RWPE2 (cell line): Measurements from ENCODE around the gene WHRN.
A peak's percentile ranks its signal among the peaks of the same experiment; 100 is the strongest.

ENCODE experiments used
- ATAC-seq: fragments of 200-7000 bp; cut with Tn5 transposase; 3 replicates; pipeline ENCODE4 v1.9.1; 2021; ENCODE audit warnings: low read depth
- DNase-seq: peaks from one replicate; pipeline ENCODE4 v3.0.0-alpha.2; 2020; ENCODE audit warnings: low spot score
- H3K27ac ChIP-seq: fragments of 450-650 bp; 2 replicates; pipeline ENCODE4 v1.5.1; 2017; ENCODE audit warnings: mild to moderate bottlenecking; ENCODE audit not compliant: poor library complexity, severe bottlenecking
- H3K27me3 ChIP-seq: fragments of 250-450 bp; sonication (Bioruptor Pico); 2 replicates; pipeline ENCODE4 v1.5.1; 2021; ENCODE audit warnings: mild to moderate bottlenecking, moderate library complexity; ENCODE audit not compliant: insufficient read depth, poor library complexity, severe bottlenecking
- H3K36me3 ChIP-seq: fragments of 250-450 bp; sonication (Bioruptor Pico); 2 replicates; pipeline ENCODE4 v1.5.1; 2020; ENCODE audit warnings: low read depth, mild to moderate bottlenecking, moderate library complexity
- H3K4me1 ChIP-seq: fragments of 250-450 bp; sonication (Bioruptor Pico); 2 replicates; pipeline ENCODE4 v1.5.1; 2021; ENCODE audit warnings: mild to moderate bottlenecking, moderate library complexity; ENCODE audit not compliant: insufficient read depth, poor library complexity, severe bottlenecking
- H3K4me3 ChIP-seq: fragments of 250-450 bp; sonication (Bioruptor Pico); 2 replicates; pipeline ENCODE4 v1.5.1; 2021; ENCODE audit warnings: mild to moderate bottlenecking, moderate library complexity; ENCODE audit not compliant: severe bottlenecking
- H3K9me3 ChIP-seq: fragments of 250-450 bp; sonication (Bioruptor Pico); 2 replicates; pipeline ENCODE4 v1.5.1; 2021; ENCODE audit warnings: mild to moderate bottlenecking, moderate library complexity; ENCODE audit not compliant: severe bottlenecking
- CTCF ChIP-seq: fragments of 450-650 bp; IDR thresholded peaks from one replicate; pipeline ENCODE4 v1.5.1; 2017; ENCODE audit warnings: mild to moderate bottlenecking, moderate library complexity; ENCODE audit not compliant: poor library complexity, severe bottlenecking

The WHRN gene

GRCh38 chr9:114516913-114517312 lies 11.6 kb upstream of the WHRN start:
- Histone ChIP-seq H3K4me1 (no peaks in the 10 kb centered on the region), H3K9me3 (no peaks in the 10 kb centered on the region), H3K27me3 (no peaks in the 10 kb centered on the region), H3K4me3 (no peak overlapping the region), H3K27ac (no peak overlapping the region), H3K36me3 (no peaks in the 10 kb centered on the region)
- 0 out of 3 replicates have a peak, but pooled peaks have one; percentile 31 for ATAC-seq
- TF ChIP-seq CTCF: no peak
- DNase-seq: no peak

- ATAC-seq (no peak), DNase-seq (no peak)
- Histone ChIP-seq H3K4me3 (no peak overlapping the region), H3K27me3 (no peaks in the 10 kb centered on the region), H3K4me1 (no peaks in the 10 kb centered on the region), H3K9me3 (no peaks in the 10 kb centered on the region), H3K36me3 (no peaks in the 10 kb centered on the region), H3K27ac (no peak overlapping the region)
- TF ChIP-seq CTCF: no peak
Measured at GRCh38 chr9:114515528-114515927, 10.3 kb upstream of the WHRN start.

- no peaks in the 10 kb centered on the region for H3K36me3 ChIP-seq
Measured at GRCh38 chr9:114513959-114514267, 8.6 kb upstream of the WHRN start.

GRCh38 chr9:114513055-114513958 lies 8.0 kb upstream of the WHRN start:
- DNase-seq: no peak
- no peaks in the 10 kb centered on the region for H3K27me3 ChIP-seq
- H3K4me3 ChIP-seq: no peak overlapping the region
- no peaks in the 10 kb centered on the region for H3K4me1 ChIP-seq
- 0 out of 3 replicates have a peak, but pooled peaks have one; percentile 29 for ATAC-seq
- TF ChIP-seq CTCF: no peak
- no peak overlapping the region for H3K27ac ChIP-seq
- no peaks in the 10 kb centered on the region for H3K36me3 ChIP-seq
- H3K9me3 ChIP-seq: no peaks in the 10 kb centered on the region

More at GRCh38 chr9:114513959-114514267, 8.6 kb upstream of the WHRN start:
- Histone ChIP-seq H3K27ac (no peak overlapping the region), H3K4me1 (no peaks in the 10 kb centered on the region), H3K9me3 (no peaks in the 10 kb centered on the region), H3K27me3 (no peaks in the 10 kb centered on the region), H3K4me3 (no peak overlapping the region)
- no peak for ATAC-seq
- DNase-seq: no peak
- TF ChIP-seq CTCF: no peak
